ENCODE data around the gene SCG3. TPM values are rescaled to one million over a fixed set of nuclear protein-coding genes. Genes with fewer than 3 reads are reported as not detected.

The SCG3 gene
- total and polyA plus RNA-seq, 2 donors (not counting 1 experiment from before 2014, with no cell fraction given), result not detected

DNA sequence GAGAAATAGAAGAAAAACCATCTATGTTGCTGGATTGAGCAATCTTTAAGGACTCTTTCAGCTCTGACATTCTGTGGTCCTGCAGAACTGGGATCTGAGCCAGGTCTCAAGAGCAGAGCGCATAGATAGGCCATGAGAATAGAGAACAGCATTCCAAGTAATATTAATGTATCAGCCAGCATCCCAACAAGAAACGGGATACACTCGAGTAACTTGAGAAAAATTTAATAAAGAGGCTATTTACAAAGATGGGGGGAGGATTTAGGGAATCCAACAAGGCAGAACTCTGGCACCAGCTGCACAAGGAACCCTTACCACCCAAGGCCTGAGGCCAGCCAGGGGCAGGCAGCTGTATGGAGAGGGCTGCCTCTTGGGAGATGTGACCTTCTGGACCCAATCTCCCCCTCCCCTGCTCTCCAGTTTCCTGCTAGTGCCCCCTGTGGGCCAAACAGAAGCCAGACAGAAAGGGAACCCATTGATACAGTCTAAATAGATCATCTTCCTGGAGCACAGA lies 78.3 kb downstream of the SCG3 start:
- no peaks in the 10 kb centered on the region for H3K27me3 ChIP-seq (replicated peaks in 1 of 4; ENCODE audit: control extremely low read depth in 1 of 4, control insufficient read depth in 3 of 4, insufficient read depth in 4 of 4, low read length in 3 of 4)
- intact Hi-C loops (cut with micrococcal nuclease), result no loop called here
- CTCF ChIA-PET, result no interaction called here
- H3K79me2 ChIP-seq (ENCODE audit: control insufficient read depth, insufficient read depth, low read length), result peaks cover 51% of the 10 kb centered on the region
- Mint-ChIP-seq H3K9me3 (ENCODE audit: insufficient read depth) (no peaks in the 10 kb centered on the region), H3K27me3 (no peaks in the 10 kb centered on the region), H3K4me3 (no peak overlapping the region), H3K27ac (no peak overlapping the region), H3K4me1 (peaks cover 4% of the 10 kb centered on the region)
- POLR2A ChIA-PET, result no interaction called here
- H3K4me2 ChIP-seq (replicated peaks; ENCODE audit: low read depth, low read length, poor library complexity, severe bottlenecking), result no peak overlapping the region
- H4K20me1 ChIP-seq (ENCODE audit: control insufficient read depth, insufficient read depth, low read length, poor library complexity, severe bottlenecking), result peaks cover 20% of the 10 kb centered on the region
- no peak overlapping the region for H3K9ac ChIP-seq (ENCODE audit: low read length)
- H3K4me3 ChIP-seq (ENCODE audit: control extremely low read depth in 1 of 5, extremely low read depth in 1 of 5, insufficient read depth in 1 of 5, low read depth in 2 of 5, low read length in 4 of 5), result no peak overlapping the region
- no peak overlapping the region for H3K27ac ChIP-seq (ENCODE audit: low read length in 2 of 2)
- no peak overlapping the region for H2AFZ ChIP-seq (ENCODE audit: insufficient read depth, low read depth, low read length, poor library complexity, severe bottlenecking)
- no CpG with 5 or more reads among the region's 3 CpGs for WGBS (ENCODE audit: insufficient coverage)
- TF ChIP-seq EZH2 (IDR thresholded peaks at IDR 0.05; ENCODE audit: borderline replicate concordance, insufficient read depth, low read depth, low read length, poor library complexity, severe bottlenecking) (no peak), CTCF (IDR thresholded peaks at IDR 0.05) (no peak)
- no peaks in the 10 kb centered on the region for H3K4me1 ChIP-seq (ENCODE audit: control insufficient read depth in 2 of 2, insufficient read depth in 2 of 2, low read length in 2 of 2)
- ATAC-seq (ENCODE audit: low read depth), result no peak
- peaks cover 0 to 4% (median 0%) of the 10 kb centered on the region in 3 donors for H3K9me3 ChIP-seq (ENCODE audit: control extremely low read depth in 1 of 3, control insufficient read depth in 2 of 3, insufficient read depth in 1 of 3, low read length in 2 of 3)
- no peaks in the 10 kb centered on the region for H3K36me3 ChIP-seq (replicated peaks in 1 of 2; ENCODE audit: control extremely low read depth in 1 of 2, control insufficient read depth in 1 of 2, extremely low read depth in 1 of 2, insufficient read depth in 2 of 2, low read length in 1 of 2)
- DNase-seq, result no peak

- Mint-ChIP-seq H3K9me3 (ENCODE audit: insufficient read depth) (no peaks in the 10 kb centered on the region), H3K4me3 (no peak overlapping the region), H3K27ac (no peak overlapping the region), H3K4me1 (peaks cover 6% of the 10 kb centered on the region), H3K27me3 (no peaks in the 10 kb centered on the region)
- POLR2A ChIA-PET, result no interaction called here
- ATAC-seq (ENCODE audit: low read depth) (no peak), DNase-seq (no peak)
- CTCF ChIA-PET, result interaction anchor here (1.6 to 3.1 kb wide), 2 partner anchors 16 to 24 kb away, joined by 5 to 17 read pairs; partner anchors contain the start of gene LYSMD2
- H3K36me3 ChIP-seq (replicated peaks in 1 of 2; ENCODE audit: control extremely low read depth in 1 of 2, control insufficient read depth in 1 of 2, extremely low read depth in 1 of 2, insufficient read depth in 2 of 2, low read length in 1 of 2), result no peaks in the 10 kb centered on the region
- H4K20me1 ChIP-seq (ENCODE audit: control insufficient read depth, insufficient read depth, low read length, poor library complexity, severe bottlenecking), result peaks cover 20% of the 10 kb centered on the region
- H3K27me3 ChIP-seq (replicated peaks in 1 of 4; ENCODE audit: control extremely low read depth in 1 of 4, control insufficient read depth in 3 of 4, insufficient read depth in 4 of 4, low read length in 3 of 4), result no peaks in the 10 kb centered on the region
- peaks cover 0 to 4% (median 0%) of the 10 kb centered on the region in 3 donors for H3K9me3 ChIP-seq (ENCODE audit: control extremely low read depth in 1 of 3, control insufficient read depth in 2 of 3, insufficient read depth in 1 of 3, low read length in 2 of 3)
- no peak overlapping the region for H2AFZ ChIP-seq (ENCODE audit: insufficient read depth, low read depth, low read length, poor library complexity, severe bottlenecking)
- peaks cover 42% of the 10 kb centered on the region for H3K79me2 ChIP-seq (ENCODE audit: control insufficient read depth, insufficient read depth, low read length)
- no peaks in the 10 kb centered on the region for H3K4me1 ChIP-seq (ENCODE audit: control insufficient read depth in 2 of 2, insufficient read depth in 2 of 2, low read length in 2 of 2)
- WGBS (ENCODE audit: insufficient coverage), result 59% methylated on average over 3 of the region's 3 CpGs
- H3K27ac ChIP-seq (ENCODE audit: low read length in 2 of 2), result no peak overlapping the region
- TF ChIP-seq EZH2 (IDR thresholded peaks at IDR 0.05; ENCODE audit: borderline replicate concordance, insufficient read depth, low read depth, low read length, poor library complexity, severe bottlenecking) (no peak), CTCF (IDR thresholded peaks at IDR 0.05) (no peak)
- intact Hi-C loops (cut with micrococcal nuclease), result no loop called here
- no peak overlapping the region for H3K4me3 ChIP-seq (ENCODE audit: control extremely low read depth in 1 of 5, extremely low read depth in 1 of 5, insufficient read depth in 1 of 5, low read depth in 2 of 5, low read length in 4 of 5)
- no peak overlapping the region for H3K9ac ChIP-seq (ENCODE audit: low read length)
- H3K4me2 ChIP-seq (replicated peaks; ENCODE audit: low read depth, low read length, poor library complexity, severe bottlenecking), result no peak overlapping the region
These were observed 79.5 kb downstream of the SCG3 start for GRCh38 chr15:51760805-51761204.
